Karpas-422 (cell line): ENCODE measurements around the gene PDGFA. TPM values are rescaled to one million over a fixed set of nuclear protein-coding genes. Genes with fewer than 3 reads are reported as not detected.
A peak's percentile ranks its signal among the peaks of the same experiment; 100 is the strongest.

Experiments used
- DNase-seq: peaks from one replicate; pipeline ENCODE4 v3.0.0-alpha.2; 2015
- H2AFZ ChIP-seq: fragments of 200-600 bp; sonication (generic); 2 replicates; pipeline ENCODE4 v1.6.1; 2014; ENCODE audit warnings: antibody characterized with exemption, low read length, mixed read lengths
- H3K27ac ChIP-seq: fragments of 200-600 bp; sonication (generic); 2 replicates; pipeline ENCODE4 v1.5.1; 2014; ENCODE audit warnings: mild to moderate bottlenecking, low read length, moderate library complexity
- H3K27me3 ChIP-seq: fragments of 200-600 bp; sonication (generic); 2 replicates; pipeline ENCODE4 v1.6.1; 2014; ENCODE audit warnings: low read length, mixed read lengths
- H3K36me3 ChIP-seq: fragments of 200-600 bp; sonication (generic); 2 replicates; pipeline ENCODE4 v1.6.1; 2014; ENCODE audit warnings: low read length, mixed read lengths; ENCODE audit not compliant: insufficient read depth
- H3K4me1 ChIP-seq: fragments of 200-600 bp; sonication (generic); 2 replicates; pipeline ENCODE4 v1.6.1; 2014; ENCODE audit warnings: mild to moderate bottlenecking, low read length, mixed read lengths
- H3K4me2 ChIP-seq: fragments of 200-600 bp; sonication (generic); 2 replicates; pipeline ENCODE4 v1.6.1; 2014; ENCODE audit warnings: low read length, low read depth, mild to moderate bottlenecking; ENCODE audit not compliant: poor library complexity, severe bottlenecking
- H3K4me3 ChIP-seq: fragments of 200-600 bp; sonication (generic); 2 replicates; pipeline ENCODE4 v1.5.1; 2014; ENCODE audit warnings: mild to moderate bottlenecking, antibody characterized with exemption, low read length, mixed read lengths
- H3K79me2 ChIP-seq: fragments of 200-600 bp; sonication (generic); 2 replicates; pipeline ENCODE4 v1.6.1; 2014; ENCODE audit warnings: mild to moderate bottlenecking, low read length, mixed read lengths
- H3K9ac ChIP-seq: fragments of 200-600 bp; sonication (generic); 2 replicates; pipeline ENCODE4 v1.6.0; 2014; ENCODE audit warnings: low read length
- H3K9me2 ChIP-seq: fragments of 200-600 bp; sonication (generic), shearing (Covaris generic); replicated peaks from 2 replicates; pipeline ENCODE4 v1.6.0; 2014; ENCODE audit warnings: mild to moderate bottlenecking, low read length, moderate library complexity; ENCODE audit not compliant: insufficient read depth
- H3K9me3 ChIP-seq: fragments of 300-700, 200-600 bp; sonication (generic); 2 replicates; pipeline ENCODE4 v1.6.1; 2014; ENCODE audit warnings: low read length, mixed read lengths
- H4K20me1 ChIP-seq: fragments of 200-600 bp; sonication (generic); 2 replicates; pipeline ENCODE4 v1.6.1; 2014; ENCODE audit warnings: mild to moderate bottlenecking, antibody characterized with exemption, low read length, low read depth; ENCODE audit not compliant: insufficient read depth
- total RNA-seq: library from RNA; depleted of rRNA; stranded (reverse); fragments of >200 nt; shearing (Covaris generic); gene quantifications from 2 replicates; pipeline ENCODE4 v1.2.3, GENCODE V29; 2014; ENCODE audit warnings: low replicate concordance; rRNA removed

Gene PDGFA
- 0.54 and 0.56 TPM in 2 replicates for total RNA-seq

- H4K20me1 ChIP-seq, result peaks cover 20% of the 10 kb centered on the region; the same call in 1 of the 2 replicates
- peak within 1 kb of the TSS; percentile 92 for H3K4me2 ChIP-seq
- no peaks in the 10 kb centered on the region for H3K9me3 ChIP-seq
- H3K4me1 ChIP-seq, result peaks cover 28% of the 10 kb centered on the region
- H3K9ac ChIP-seq, result peak within 1 kb of the TSS; percentile 70
- H2AFZ ChIP-seq, result peak within 1 kb of the TSS; percentile 86; the same call in 1 of the 2 replicates
- H3K4me3 ChIP-seq, result peak within 1 kb of the TSS; percentile 79
- no peak within 1 kb of the TSS for H3K27ac ChIP-seq
- no peaks in the 10 kb centered on the region for H3K27me3 ChIP-seq
- no peaks in the 10 kb centered on the region for H3K36me3 ChIP-seq
- DNase-seq, result peak; percentile 74
- H3K9me2 ChIP-seq, result no peaks in the 10 kb centered on the region
- H3K79me2 ChIP-seq, result no peaks in the 10 kb centered on the region
These were observed at the start of gene PDGFA for GRCh38 chr7:519484-520390. Gene PDGFA, minus strand, starts transcription at chr7:519846. Its CDS starts 845 bp downstream, at chr7:519001.

GRCh38 chr7:568031-568951 lies 48.6 kb upstream of the PDGFA start:
- Histone ChIP-seq H3K36me3 (no peaks in the 10 kb centered on the region), H3K27me3 (no peaks in the 10 kb centered on the region), H3K79me2 (no peaks in the 10 kb centered on the region), H3K9me2 (no peaks in the 10 kb centered on the region), H3K4me3 (no peak overlapping the region), H4K20me1 (no peaks in the 10 kb centered on the region), H3K27ac (no peak overlapping the region), H3K9me3 (peaks cover 5% of the 10 kb centered on the region; the same call in 1 of the 2 replicates), H3K4me1 (no peaks in the 10 kb centered on the region), H3K9ac (no peak overlapping the region), H3K4me2 (no peak overlapping the region), H2AFZ (no peak overlapping the region)
- no peak for DNase-seq

GRCh38 chr7:567305-567883 lies 47.7 kb upstream of the PDGFA start:
- DNase-seq, result no peak
- H3K4me3 ChIP-seq, result no peak overlapping the region
- H3K4me1 ChIP-seq, result no peaks in the 10 kb centered on the region
- H3K4me2 ChIP-seq, result no peak overlapping the region
- no peak overlapping the region for H2AFZ ChIP-seq
- no peaks in the 10 kb centered on the region for H3K79me2 ChIP-seq
- H3K9ac ChIP-seq, result no peak overlapping the region
- H3K9me3 ChIP-seq, result peaks cover 5% of the 10 kb centered on the region; the same call in 1 of the 2 replicates
- no peaks in the 10 kb centered on the region for H3K36me3 ChIP-seq
- no peaks in the 10 kb centered on the region for H3K27me3 ChIP-seq
- H4K20me1 ChIP-seq, result no peaks in the 10 kb centered on the region
- H3K9me2 ChIP-seq, result no peaks in the 10 kb centered on the region
- no peak overlapping the region for H3K27ac ChIP-seq

- Histone ChIP-seq H3K4me1 (no peaks in the 10 kb centered on the region), H3K27ac (no peak overlapping the region), H3K79me2 (no peaks in the 10 kb centered on the region), H3K36me3 (no peaks in the 10 kb centered on the region), H3K9me2 (no peaks in the 10 kb centered on the region), H3K9me3 (peaks cover 5% of the 10 kb centered on the region; the same call in 1 of the 2 replicates), H3K27me3 (no peaks in the 10 kb centered on the region), H3K4me2 (no peak overlapping the region), H4K20me1 (no peaks in the 10 kb centered on the region), H2AFZ (no peak overlapping the region), H3K9ac (no peak overlapping the region), H3K4me3 (no peak overlapping the region)
- DNase-seq, result no peak
These were observed 46.5 kb upstream of the PDGFA start for GRCh38 chr7:566100-566499.

GRCh38 chr7:564176-564865 lies 44.7 kb upstream of the PDGFA start:
- Histone ChIP-seq H3K36me3 (no peaks in the 10 kb centered on the region), H3K9me3 (peaks cover 5% of the 10 kb centered on the region; the same call in 1 of the 2 replicates), H3K9me2 (no peaks in the 10 kb centered on the region), H3K27me3 (no peaks in the 10 kb centered on the region), H3K27ac (no peak overlapping the region), H3K4me1 (no peaks in the 10 kb centered on the region), H3K4me3 (no peak overlapping the region), H2AFZ (no peak overlapping the region), H4K20me1 (no peaks in the 10 kb centered on the region), H3K9ac (no peak overlapping the region), H3K4me2 (no peak overlapping the region), H3K79me2 (no peaks in the 10 kb centered on the region)
- DNase-seq, result no peak

- DNase-seq, result no peak
- no peak overlapping the region for H2AFZ ChIP-seq
These were observed 44.1 kb upstream of the PDGFA start for GRCh38 chr7:563629-564170.

GRCh38 chr7:562789-563628 lies 43.4 kb upstream of the PDGFA start:
- Histone ChIP-seq H4K20me1 (no peaks in the 10 kb centered on the region), H3K9ac (no peak overlapping the region), H2AFZ (no peak overlapping the region), H3K4me3 (no peak overlapping the region), H3K4me1 (no peaks in the 10 kb centered on the region), H3K27me3 (no peaks in the 10 kb centered on the region), H3K4me2 (no peak overlapping the region), H3K9me2 (no peaks in the 10 kb centered on the region), H3K79me2 (no peaks in the 10 kb centered on the region), H3K36me3 (no peaks in the 10 kb centered on the region), H3K9me3 (peaks cover 5% of the 10 kb centered on the region; the same call in 1 of the 2 replicates), H3K27ac (no peak overlapping the region)
- no peak for DNase-seq

More at GRCh38 chr7:563629-564170, 44.1 kb upstream of the PDGFA start:
- H3K36me3 ChIP-seq, result no peaks in the 10 kb centered on the region
- H3K4me2 ChIP-seq, result no peak overlapping the region
- H3K9me2 ChIP-seq, result no peaks in the 10 kb centered on the region
- H3K27me3 ChIP-seq, result no peaks in the 10 kb centered on the region
- H3K9me3 ChIP-seq, result peaks cover 5% of the 10 kb centered on the region; the same call in 1 of the 2 replicates
- no peak overlapping the region for H3K4me3 ChIP-seq
- no peaks in the 10 kb centered on the region for H3K79me2 ChIP-seq
- no peaks in the 10 kb centered on the region for H4K20me1 ChIP-seq
- no peaks in the 10 kb centered on the region for H3K4me1 ChIP-seq
- no peak overlapping the region for H3K9ac ChIP-seq
- no peak overlapping the region for H3K27ac ChIP-seq
